ENCODE measurements around the gene SETSIP. TPM values are rescaled to one million over a fixed set of nuclear protein-coding genes. Genes with fewer than 3 reads are reported as not detected.
"Not testable (repeated sequence)": the region's sequence is repeated elsewhere in the genome, so short reads cannot be mapped to it uniquely, and the experiment has no call there.

Gene SETSIP
- total and polyA plus RNA-seq, 8 donors = not detected

DNA sequence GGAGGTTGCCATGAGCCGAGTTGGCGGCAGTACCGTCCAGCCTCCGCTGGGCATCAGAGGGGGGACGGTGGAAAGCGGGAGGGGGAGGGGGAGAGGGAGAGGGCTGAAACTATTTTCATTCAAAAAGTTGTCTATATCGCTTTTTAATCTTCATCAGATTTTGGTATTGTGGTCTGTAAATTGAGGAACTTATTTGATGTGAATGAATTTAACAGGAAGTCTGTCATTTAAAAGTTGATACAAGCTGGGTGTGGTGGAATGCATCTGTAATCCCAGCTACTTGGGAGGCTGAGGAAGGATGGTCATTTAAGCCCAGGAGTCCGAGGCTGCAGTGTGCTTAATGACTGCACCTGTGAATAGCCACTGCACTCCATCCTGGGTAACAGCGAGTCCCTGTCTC lies 48.4 kb downstream of the SETSIP start:
- intact Hi-C loops (cut with DNase I; ENCODE audit: low total_unique reads) = no loop called here
- Histone ChIP-seq H3K9me3 (peaks cover 0 to 13% (median 2%) of the 10 kb centered on the region in 4 donors), H3K4me1 (peaks cover 9 to 19% (median 12%) of the 10 kb centered on the region in 4 donors), H3K27ac (no peak overlapping the region), H3K4me3 (no peak overlapping the region), H3K36me3 (no peaks in the 10 kb centered on the region), H3K27me3 (peaks cover 0 to 35% (median 23%) of the 10 kb centered on the region in 3 donors)
- TF ChIP-seq POLR2AphosphoS5 (IDR thresholded peaks at IDR 0.05) (no peak), POLR2A (IDR thresholded peaks at IDR 0.05) (no peak), EP300 (IDR thresholded peaks at IDR 0.05) (no peak)
- TF ChIP-seq, protein P1, sequence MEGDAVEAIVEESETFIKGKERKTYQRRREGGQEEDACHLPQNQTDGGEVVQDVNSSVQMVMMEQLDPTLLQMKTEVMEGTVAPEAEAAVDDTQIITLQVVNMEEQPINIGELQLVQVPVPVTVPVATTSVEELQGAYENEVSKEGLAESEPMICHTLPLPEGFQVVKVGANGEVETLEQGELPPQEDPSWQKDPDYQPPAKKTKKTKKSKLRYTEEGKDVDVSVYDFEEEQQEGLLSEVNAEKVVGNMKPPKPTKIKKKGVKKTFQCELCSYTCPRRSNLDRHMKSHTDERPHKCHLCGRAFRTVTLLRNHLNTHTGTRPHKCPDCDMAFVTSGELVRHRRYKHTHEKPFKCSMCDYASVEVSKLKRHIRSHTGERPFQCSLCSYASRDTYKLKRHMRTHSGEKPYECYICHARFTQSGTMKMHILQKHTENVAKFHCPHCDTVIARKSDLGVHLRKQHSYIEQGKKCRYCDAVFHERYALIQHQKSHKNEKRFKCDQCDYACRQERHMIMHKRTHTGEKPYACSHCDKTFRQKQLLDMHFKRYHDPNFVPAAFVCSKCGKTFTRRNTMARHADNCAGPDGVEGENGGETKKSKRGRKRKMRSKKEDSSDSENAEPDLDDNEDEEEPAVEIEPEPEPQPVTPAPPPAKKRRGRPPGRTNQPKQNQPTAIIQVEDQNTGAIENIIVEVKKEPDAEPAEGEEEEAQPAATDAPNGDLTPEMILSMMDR (IDR thresholded peaks at IDR 0.05) = no peak
- WGBS, 5 donors = 64 to 95% (median 88%) methylated on average over 9 of the region's 9 CpGs
- no peak for DNase-seq

GRCh38 chr1:92026042-92026441 lies 49.2 kb downstream of the SETSIP start:
- H3K36me3 ChIP-seq; H3K27ac ChIP-seq; DNase-seq; intact Hi-C loops (cut with DNase I; ENCODE audit: low total_unique reads); H3K4me3 ChIP-seq: not testable (repeated sequence)
- Histone ChIP-seq H3K4me1 (peaks cover 9 to 18% (median 12%) of the 10 kb centered on the region in 4 donors), H3K9me3 (peaks cover 0 to 13% (median 2%) of the 10 kb centered on the region in 4 donors), H3K27me3 (peaks cover 0 to 34% (median 23%) of the 10 kb centered on the region in 3 donors)
- 93 to 100% (median 97%) methylated on average over 1 to 29 of the region's 29 CpGs for WGBS, 5 donors

Other genes starting within 250 kb of the SETSIP start
- 100 to 1,000 TPM in 2 of 5 donors, 10 to 100 TPM in 3; 57.8 to 689 (median 89.9) TPM for gene TGFBR3, start 189.3 kb downstream of the SETSIP start, total RNA-seq
- gene TGFBR3, start 189.3 kb downstream of the SETSIP start, polyA plus RNA-seq = 10 to 100 TPM in 1 of 3 donors, 1 to 10 TPM in 2; 4.2 to 11.1 (median 9.2) TPM
- gene BRDT, start 126.0 kb downstream of the SETSIP start, total RNA-seq = not detected
- gene BRDT, start 126.0 kb downstream of the SETSIP start, polyA plus RNA-seq = not detected
- gene EPHX4, start 45.4 kb downstream of the SETSIP start, total RNA-seq = under 1 TPM in 1 of 5 donors, not detected in 4; 0.55 TPM
- under 1 TPM in 1 of 3 donors, not detected in 2; 0.35 TPM for gene EPHX4, start 45.4 kb downstream of the SETSIP start, polyA plus RNA-seq
- gene BTBD8, start 4.9 kb upstream of the SETSIP start, total RNA-seq = 10 to 100 TPM in 1 of 5 donors, 1 to 10 TPM in 4; 1.4 to 12.5 (median 8.1) TPM
- 1 to 10 TPM in 1 of 3 donors, under 1 TPM in 2; 0.44 to 1.2 (median 0.76) TPM for gene BTBD8, start 4.9 kb upstream of the SETSIP start, polyA plus RNA-seq
- not detected for gene C1orf146, start 142.5 kb upstream of the SETSIP start, total RNA-seq
- gene C1orf146, start 142.5 kb upstream of the SETSIP start, polyA plus RNA-seq = not detected
- 10 to 100 TPM in 2 of 5 donors, 1 to 10 TPM in 2, under 1 TPM in 1; 0.58 to 28.5 (median 2.2) TPM for gene GLMN, start 223.6 kb upstream of the SETSIP start, total RNA-seq
- gene GLMN, start 223.6 kb upstream of the SETSIP start, polyA plus RNA-seq = 10 to 100 TPM in 1 of 3 donors, 1 to 10 TPM in 2; 6.3 to 13.8 (median 7.9) TPM
- 10 to 100 TPM in 1 of 5 donors, 1 to 10 TPM in 4; 2.3 to 16.5 (median 5.8) TPM for gene RPAP2, start 223.6 kb upstream of the SETSIP start, total RNA-seq
- 10 to 100 TPM in 1 of 3 donors, 1 to 10 TPM in 2; 4.6 to 10.1 (median 6.1) TPM for gene RPAP2, start 223.6 kb upstream of the SETSIP start, polyA plus RNA-seq

Data from stomach (tissue), 9 donors.